Retinal pigment epithelial cell (primary cell): ENCODE results near the gene IL11.
"Not testable (repeated sequence)": the region's sequence is repeated elsewhere in the genome, so short reads cannot be mapped to it uniquely, and the experiment has no call there.

ENCODE experiments used
- DNase-seq: peaks from one replicate; pipeline ENCODE4 v3.0.0-alpha.2; 2010; ENCODE audit warnings: low read depth
- H3K4me3 ChIP-seq: 2 replicates; pipeline ENCODE4 v1.5.1; 2011; ENCODE audit warnings: mild to moderate bottlenecking, low read length, control low read depth, moderate library complexity
- CTCF ChIP-seq: conservative IDR thresholded peaks from 2 replicates; pipeline ENCODE4 v1.5.1; 2011; ENCODE audit warnings: low read depth, low read length, control low read depth, inconsistent platforms

The IL11 gene

GRCh38 chr19:55407800-55408532, 37.7 kb upstream of the IL11 start:
- peak; percentile 99 for DNase-seq
- H3K4me3 ChIP-seq, result peak overlapping the region; percentile 52
- no peak for TF ChIP-seq CTCF

DNA sequence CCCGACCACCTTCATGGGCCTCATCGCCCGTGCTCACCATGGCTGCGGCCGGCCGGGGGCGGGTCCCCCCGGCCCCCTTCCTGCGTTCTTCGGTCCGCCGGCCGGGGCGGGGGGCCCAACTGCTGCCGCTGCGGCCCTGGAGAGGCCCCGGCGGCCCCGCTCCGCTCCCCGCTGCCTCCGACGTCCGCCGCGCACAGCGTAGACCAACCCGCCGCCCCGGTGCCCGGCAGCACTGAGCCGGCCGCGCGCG, 37.2 kb upstream of the IL11 start, which contains the start of gene UBE2S:
UBE2S (minus strand) TSS at position 239 of the 250 bp plus-strand sequence; CDS start at position 40, 199 bp downstream.
- peak within 1 kb of the TSS; percentile 78 for H3K4me3 ChIP-seq
- not testable (repeated sequence) for DNase-seq

- TF ChIP-seq CTCF, result no peak
- H3K4me3 ChIP-seq, result peak overlapping the region; percentile 78
- no peak for DNase-seq
Observed at GRCh38 chr19:55406826-55407549, 36.7 kb upstream of the IL11 start.

DNA sequence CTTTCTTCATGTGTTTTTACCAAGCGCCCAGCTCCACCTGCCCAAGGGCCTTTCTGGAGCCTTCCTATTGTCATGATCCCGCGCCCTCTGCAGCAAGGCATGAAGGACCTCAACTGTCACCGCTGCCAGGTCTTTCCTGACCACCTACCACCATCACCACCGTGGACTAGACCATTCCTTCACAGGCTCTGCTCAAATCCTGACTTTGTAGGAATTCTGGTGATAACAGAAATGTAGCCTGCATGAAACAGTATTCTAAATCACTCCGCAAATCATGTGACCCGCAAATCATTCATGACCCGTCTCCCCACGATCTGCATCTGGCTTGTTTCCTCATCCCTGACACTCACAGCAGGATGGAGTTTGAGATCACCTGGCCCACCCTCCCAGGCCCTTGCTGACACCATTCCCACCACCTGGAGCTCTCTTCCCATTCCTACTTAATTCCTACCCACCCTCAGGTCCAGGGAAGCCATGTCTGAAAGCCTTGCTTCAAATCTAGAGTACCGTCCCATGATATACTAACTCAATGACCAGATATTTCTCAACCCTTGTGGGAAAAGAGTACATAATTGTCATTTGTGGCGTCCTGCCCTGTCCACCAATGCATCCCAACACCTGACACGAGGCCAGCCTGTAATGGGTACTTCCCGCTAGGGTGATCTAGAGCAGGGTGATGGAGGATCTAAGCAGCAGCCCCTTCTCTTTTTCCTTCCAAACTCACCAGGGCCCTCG, 36.0 kb upstream of the IL11 start:
- no peak for DNase-seq
- no peak for TF ChIP-seq CTCF
- peak overlapping the region; percentile 78 for H3K4me3 ChIP-seq

DNA sequence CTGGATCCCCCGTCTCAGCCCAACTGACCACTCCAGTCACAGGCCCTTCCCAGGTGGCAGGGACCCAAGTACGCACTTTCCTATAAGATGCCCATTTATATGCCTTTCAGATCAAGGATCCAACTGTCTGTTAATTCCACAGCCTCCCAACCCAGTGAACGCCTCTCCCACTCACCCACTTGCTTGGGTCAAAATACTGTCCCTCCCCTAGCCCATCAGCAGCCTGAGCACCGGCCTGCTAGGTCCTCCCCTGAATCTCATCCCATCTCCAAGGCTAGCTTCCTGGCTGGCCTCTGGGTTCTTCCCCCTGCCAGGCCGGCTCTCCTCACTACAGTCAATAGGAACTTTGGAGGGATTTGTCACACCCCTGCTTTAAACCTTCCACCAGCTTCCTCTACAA, 35.4 kb upstream of the IL11 start:
- no peak for TF ChIP-seq CTCF
- H3K4me3 ChIP-seq, result peak overlapping the region; percentile 78
- DNase-seq, result no peak

- no peak for TF ChIP-seq CTCF
- no peak overlapping the region for H3K4me3 ChIP-seq
- no peak for DNase-seq
Observed at GRCh38 chr19:55402509-55402908, 32.2 kb upstream of the IL11 start.

DNA sequence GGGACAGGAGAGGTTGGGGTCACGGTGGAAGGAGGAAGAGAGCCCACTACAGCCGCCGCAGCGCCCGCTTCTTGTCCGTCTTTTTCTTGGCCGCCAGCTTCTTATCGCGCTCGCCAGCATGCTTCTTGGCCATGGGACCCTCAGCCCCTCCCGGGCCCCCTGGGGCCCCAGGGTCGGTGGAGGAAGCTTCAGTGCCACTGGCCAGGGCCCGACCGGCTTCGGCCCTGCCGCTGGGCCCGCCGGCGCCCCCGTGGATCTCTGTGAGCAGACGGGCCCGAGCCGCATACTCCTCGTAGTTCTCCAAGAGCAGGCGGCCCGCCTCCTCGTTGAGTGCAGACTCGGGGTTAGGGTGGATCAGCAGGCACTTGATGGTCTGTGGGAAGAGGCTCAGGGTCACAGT, 31.1 kb upstream of the IL11 start:
- DNase-seq, H3K4me3 ChIP-seq: not testable (repeated sequence)
